ENCODE results near the gene TRIM13. TPM values are rescaled to one million over a fixed set of nuclear protein-coding genes. Genes with fewer than 3 reads are reported as not detected.
A peak's percentile ranks its signal among the peaks of the same experiment; 100 is the strongest.

The TRIM13 gene

Small RNA genes lying within 50 kb of the gene (small RNA-seq; reads per million reads assigned to genes)
- gene MIR16-1 (ENCODE audit: insufficient read depth) (45.7 reads per million, percentile 92 among the genes with 10 or more reads in this experiment), gene MIR3613 (ENCODE audit: insufficient read depth) (10.3 reads per million, percentile 58 among the genes with 10 or more reads in this experiment), gene RF02105 (ENCODE audit: insufficient read depth) (not detected), gene RF02106 (ENCODE audit: insufficient read depth) (not detected), gene RF02107 (ENCODE audit: insufficient read depth) (not detected), gene RF02108 (ENCODE audit: insufficient read depth) (not detected)

Data from neuronal stem cell (in vitro differentiated cells).